T-helper 17 cell (primary cell): ENCODE measurements around the gene NDEL1. TPM values are rescaled to one million over a fixed set of nuclear protein-coding genes. Genes with fewer than 3 reads are reported as not detected.
"Not testable (repeated sequence)": the region's sequence is repeated elsewhere in the genome, so short reads cannot be mapped to it uniquely, and the experiment has no call there.

ENCODE experiments used
- ATAC-seq: fragments of 150-1000 bp; cut with Tn5 transposase; 2 replicates; pipeline ENCODE4 v1.10.0; 2021; ENCODE audit warnings: mild to moderate bottlenecking, moderate library complexity
- DNase-seq, 3 donors: peaks; one replicate each; pipeline versions ENCODE4 v3.0.0 to v3.0.0-alpha.2; 2020 to 2021
- H3K9me3 ChIP-seq: one replicate; pipeline ENCODE4 v1.7.0; 2013; ENCODE audit warnings: low read length, mild to moderate bottlenecking; ENCODE audit not compliant: control insufficient read depth, poor library complexity, severe bottlenecking
- H3K27ac Mint-ChIP-seq: one replicate; pipeline ENCODE4 v1.8.0; 2022; ENCODE audit warnings: mild to moderate bottlenecking, moderate library complexity, mixed read lengths
- H3K27me3 Mint-ChIP-seq: one replicate; pipeline ENCODE4 v1.8.0; 2022; ENCODE audit warnings: mixed read lengths
- H3K36me3 Mint-ChIP-seq: one replicate; pipeline ENCODE4 v1.8.0; 2022; ENCODE audit warnings: low read depth, mixed read lengths
- H3K4me1 Mint-ChIP-seq: one replicate; pipeline ENCODE4 v1.8.0; 2022; ENCODE audit warnings: mild to moderate bottlenecking, mixed read lengths
- H3K4me3 Mint-ChIP-seq: one replicate; pipeline ENCODE4 v1.8.0; 2022; ENCODE audit warnings: mild to moderate bottlenecking, moderate library complexity, mixed read lengths
- total RNA-seq, 4 donors: library from RNA in 2 of 4; stranded (reverse) in 2 of 4; gene quantifications; one replicate each; pipeline ENCODE4 v1.2.3 and lab custom pipeline; 2022 to 2026

NDEL1 gene, protein sequence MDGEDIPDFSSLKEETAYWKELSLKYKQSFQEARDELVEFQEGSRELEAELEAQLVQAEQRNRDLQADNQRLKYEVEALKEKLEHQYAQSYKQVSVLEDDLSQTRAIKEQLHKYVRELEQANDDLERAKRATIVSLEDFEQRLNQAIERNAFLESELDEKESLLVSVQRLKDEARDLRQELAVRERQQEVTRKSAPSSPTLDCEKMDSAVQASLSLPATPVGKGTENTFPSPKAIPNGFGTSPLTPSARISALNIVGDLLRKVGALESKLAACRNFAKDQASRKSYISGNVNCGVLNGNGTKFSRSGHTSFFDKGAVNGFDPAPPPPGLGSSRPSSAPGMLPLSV
- total RNA-seq = 100 to 1,000 TPM; 259 to 267 TPM
- 119 to 188 reads per million in 2 donors for total RNA-seq (lab: John Stamatoyannopoulos, UW)

DNA sequence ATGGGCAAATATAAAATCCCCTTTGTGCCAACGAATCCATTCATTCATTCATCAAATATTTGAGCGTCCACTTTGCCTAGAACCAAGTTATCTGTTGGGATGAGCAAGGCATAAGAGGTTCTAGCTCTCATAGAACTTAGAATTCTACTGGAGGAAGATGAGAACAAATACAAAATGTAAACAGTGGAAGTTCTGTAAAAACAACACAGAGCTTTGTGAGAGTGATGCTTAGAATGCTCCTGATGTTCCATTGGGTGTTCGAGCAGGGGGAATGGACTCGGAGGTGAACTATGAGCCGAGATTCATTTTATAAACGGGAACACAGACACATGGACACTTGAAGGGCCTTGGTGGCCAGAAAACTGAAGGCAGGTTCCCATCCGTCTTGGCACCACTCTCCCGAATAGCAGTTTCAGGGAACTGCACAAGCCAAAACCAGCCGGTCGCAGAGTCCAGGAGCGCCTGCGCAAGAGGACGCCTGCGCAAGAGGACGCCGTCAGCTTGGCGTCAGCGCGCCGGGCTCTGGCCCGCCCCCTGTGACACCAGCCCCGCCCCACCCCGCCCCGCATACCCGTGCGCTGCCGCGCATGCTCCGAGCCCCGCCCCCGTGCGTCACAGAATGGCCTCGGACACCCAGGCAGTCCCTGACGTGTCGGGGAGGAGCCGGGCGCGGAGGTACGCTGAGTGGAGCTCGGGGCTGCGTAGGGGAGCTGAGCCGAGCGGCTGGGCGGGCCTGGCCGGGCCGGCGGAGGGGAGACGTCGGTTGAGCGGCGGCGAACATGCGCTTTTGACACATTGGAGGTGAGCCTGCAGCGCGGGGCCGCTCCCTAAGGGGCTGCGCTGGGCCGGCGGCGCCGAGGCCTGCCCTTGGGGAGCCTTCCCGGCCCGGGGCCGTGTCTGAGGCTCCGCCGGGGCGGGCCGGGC is at the start of gene NDEL1:
Gene NDEL1 (plus strand): TSS at position 640 of the 924 bp plus-strand sequence. CDS start 8,388 bp downstream, outside the sequence.
- ATAC-seq (peak; percentile 95), DNase-seq (peak; percentile 98 to 99 (median 99))
- Mint-ChIP-seq H3K36me3 (peaks cover 2% of the 10 kb centered on the region), H3K4me1 (peaks cover 21% of the 10 kb centered on the region), H3K4me3 (peak within 1 kb of the TSS; percentile 98), H3K27me3 (no peaks in the 10 kb centered on the region), H3K27ac (peak within 1 kb of the TSS; percentile 98)
- no peaks in the 10 kb centered on the region for H3K9me3 ChIP-seq

DNA sequence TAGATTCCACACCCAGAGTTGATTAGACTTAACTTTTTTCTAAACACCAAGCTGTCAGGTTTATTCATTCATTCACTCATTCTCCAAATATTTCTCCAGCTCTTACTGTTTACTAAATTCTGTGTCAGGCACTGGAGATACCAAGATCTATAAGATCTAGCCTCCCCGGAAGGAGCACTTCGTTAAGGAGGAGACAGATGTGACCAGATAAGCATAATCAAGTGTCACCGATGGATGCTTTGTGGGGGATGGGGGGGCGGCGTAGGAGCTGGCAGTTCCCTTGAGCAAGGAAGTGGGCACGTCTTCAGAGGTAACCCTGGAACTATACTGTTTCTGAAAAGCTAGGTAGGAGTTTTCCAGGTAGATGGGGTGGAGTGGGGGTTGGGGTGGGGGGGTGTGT is 48.8 kb upstream of the NDEL1 start:
- DNase-seq (no peak), ATAC-seq (no peak)
- Mint-ChIP-seq H3K4me3 (peak overlapping the region; percentile 21), H3K36me3 (peaks cover 4% of the 10 kb centered on the region), H3K4me1 (peaks cover 21% of the 10 kb centered on the region), H3K27me3 (no peaks in the 10 kb centered on the region), H3K27ac (no peak overlapping the region)
- H3K9me3 ChIP-seq = no peaks in the 10 kb centered on the region

DNA sequence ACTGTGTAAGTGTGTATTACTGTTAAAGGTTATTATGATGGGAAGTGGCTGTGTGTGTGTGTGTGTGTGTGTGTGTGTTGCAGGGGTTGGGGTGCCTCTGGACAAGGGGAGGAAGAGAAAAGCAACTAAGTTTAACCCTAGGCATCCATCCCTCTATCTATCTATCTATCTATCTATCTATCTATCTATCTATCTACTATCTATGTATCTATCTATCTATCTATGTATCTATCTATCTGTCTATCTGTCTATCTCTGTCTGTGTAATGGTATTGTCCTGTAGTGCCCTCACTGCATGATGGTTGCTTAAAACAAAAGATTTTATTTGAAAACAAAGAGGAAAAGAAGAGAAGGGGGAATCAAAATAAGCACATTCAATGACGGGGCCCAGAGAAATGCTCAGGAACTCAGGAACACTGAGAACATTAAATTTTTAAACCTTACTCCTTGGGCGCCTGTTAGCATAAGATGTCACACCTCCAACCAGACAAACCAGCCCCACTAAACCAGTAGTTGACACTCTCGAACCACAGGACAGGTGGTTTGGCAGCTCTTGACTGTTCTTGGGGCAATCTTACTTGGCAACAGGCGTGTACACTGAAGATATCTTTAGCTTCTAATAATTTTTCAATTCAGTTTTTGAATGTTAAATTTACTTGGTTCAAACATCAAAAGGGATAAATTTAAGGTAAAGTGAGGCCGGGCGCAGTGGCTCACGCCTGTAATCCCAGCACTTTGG is 47.6 kb upstream of the NDEL1 start:
- peaks cover under 1% of the 10 kb centered on the region for H3K36me3 Mint-ChIP-seq
- H3K4me1 Mint-ChIP-seq = peaks cover 18% of the 10 kb centered on the region
- no peak for DNase-seq
- H3K9me3 ChIP-seq = no peaks in the 10 kb centered on the region
- ATAC-seq = no peak
- peak overlapping the region; percentile 34 for H3K27ac Mint-ChIP-seq
- no peaks in the 10 kb centered on the region for H3K27me3 Mint-ChIP-seq
- no peak overlapping the region for H3K4me3 Mint-ChIP-seq

DNA sequence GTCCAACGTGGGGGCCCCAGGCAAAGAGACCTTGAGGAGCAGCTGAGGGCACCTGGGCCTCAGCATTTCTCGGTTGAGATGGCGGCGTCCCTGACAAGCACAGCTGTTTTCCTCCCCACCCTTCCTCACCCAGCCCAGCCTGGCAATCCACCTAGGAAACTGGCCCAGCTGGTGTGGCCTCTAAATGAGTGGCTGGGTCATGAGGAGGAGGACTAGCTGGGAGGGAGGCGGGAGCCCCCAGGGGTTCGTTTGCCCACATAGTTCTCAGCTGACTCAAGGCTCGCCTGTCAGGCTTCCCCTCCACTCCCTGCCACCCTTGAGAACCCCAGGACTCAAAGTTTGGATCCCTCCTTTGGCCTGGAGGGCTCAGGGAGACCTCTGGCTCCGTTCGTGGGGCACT is 44.0 kb upstream of the NDEL1 start:
- H3K36me3 Mint-ChIP-seq = no peaks in the 10 kb centered on the region
- H3K27ac Mint-ChIP-seq = no peak overlapping the region
- no peaks in the 10 kb centered on the region for H3K27me3 Mint-ChIP-seq
- H3K9me3 ChIP-seq = no peaks in the 10 kb centered on the region
- no peak overlapping the region for H3K4me3 Mint-ChIP-seq
- ATAC-seq = no peak
- H3K4me1 Mint-ChIP-seq = peaks cover 14% of the 10 kb centered on the region
- DNase-seq = no peak

DNA sequence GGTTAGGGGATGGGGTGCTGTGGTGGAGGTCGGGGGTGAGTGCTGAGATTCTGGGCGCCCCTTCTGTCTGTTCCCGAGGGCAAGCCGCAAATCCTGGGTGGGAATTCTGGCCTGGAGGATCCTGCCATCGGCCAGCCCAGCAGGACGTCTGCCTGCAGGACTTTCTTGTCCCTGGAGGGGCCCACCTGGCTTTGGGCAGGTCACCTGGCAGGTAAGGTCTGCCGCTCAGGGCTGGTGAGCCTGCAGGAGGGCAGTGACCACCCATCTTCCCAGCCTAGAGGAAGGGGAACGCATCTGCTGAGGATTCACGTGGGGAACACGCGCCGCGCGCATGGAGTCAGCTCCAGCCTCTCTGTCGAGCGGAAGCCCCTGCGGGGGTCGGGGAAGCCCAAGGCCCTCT is 43.4 kb upstream of the NDEL1 start:
- H3K36me3 Mint-ChIP-seq = no peaks in the 10 kb centered on the region
- peaks cover 14% of the 10 kb centered on the region for H3K4me1 Mint-ChIP-seq
- no peaks in the 10 kb centered on the region for H3K9me3 ChIP-seq
- no peak overlapping the region for H3K4me3 Mint-ChIP-seq
- ATAC-seq = no peak
- H3K27me3 Mint-ChIP-seq = peaks cover under 1% of the 10 kb centered on the region
- no peak overlapping the region for H3K27ac Mint-ChIP-seq
- DNase-seq = no peak

DNA sequence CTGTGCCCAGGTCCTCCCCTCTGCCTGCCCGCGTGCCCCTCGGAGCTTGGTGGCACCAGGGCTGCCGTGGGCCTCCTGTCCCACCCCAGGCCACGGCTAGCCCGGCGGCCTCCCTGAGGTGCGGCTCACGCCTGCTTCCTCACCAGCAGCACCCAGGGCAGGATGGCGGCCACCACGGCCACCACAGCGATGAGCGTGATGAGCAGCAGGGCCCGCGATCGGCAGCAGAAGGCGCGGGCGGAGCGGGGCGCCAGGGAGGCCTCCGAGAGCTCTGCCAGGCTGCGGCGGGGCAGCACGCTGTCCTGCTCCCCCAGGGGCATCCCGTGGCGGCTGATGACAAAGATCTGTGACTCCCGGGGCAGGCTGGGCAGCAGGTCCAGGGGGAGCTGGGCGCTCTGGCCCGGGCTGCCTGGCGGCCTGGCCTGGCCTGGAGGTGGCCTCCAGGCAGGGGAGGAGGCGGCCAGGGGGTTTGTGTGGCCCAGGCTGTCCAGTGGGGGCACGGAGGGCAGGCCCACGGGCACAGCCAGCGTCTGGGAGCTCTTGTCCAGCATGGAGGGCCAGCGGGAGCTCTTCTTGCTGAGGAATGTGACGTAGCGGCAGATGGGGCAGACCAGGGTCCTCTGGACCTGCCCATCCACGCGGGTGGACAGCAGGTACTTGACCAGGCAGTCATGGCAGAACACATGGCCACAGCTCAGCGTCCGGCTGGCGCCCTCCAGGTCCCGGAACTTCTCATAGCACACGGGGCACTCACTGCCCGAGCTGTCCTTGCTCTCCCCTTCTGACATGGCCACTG is 42.8 kb upstream of the NDEL1 start:
- Mint-ChIP-seq H3K36me3 (peaks cover 3% of the 10 kb centered on the region), H3K4me3 (no peak overlapping the region), H3K27me3 (peaks cover 7% of the 10 kb centered on the region), H3K4me1 (peaks cover 11% of the 10 kb centered on the region), H3K27ac (peak overlapping the region; percentile 92)
- no peak for DNase-seq
- ATAC-seq = no peak
- H3K9me3 ChIP-seq = no peaks in the 10 kb centered on the region

DNA sequence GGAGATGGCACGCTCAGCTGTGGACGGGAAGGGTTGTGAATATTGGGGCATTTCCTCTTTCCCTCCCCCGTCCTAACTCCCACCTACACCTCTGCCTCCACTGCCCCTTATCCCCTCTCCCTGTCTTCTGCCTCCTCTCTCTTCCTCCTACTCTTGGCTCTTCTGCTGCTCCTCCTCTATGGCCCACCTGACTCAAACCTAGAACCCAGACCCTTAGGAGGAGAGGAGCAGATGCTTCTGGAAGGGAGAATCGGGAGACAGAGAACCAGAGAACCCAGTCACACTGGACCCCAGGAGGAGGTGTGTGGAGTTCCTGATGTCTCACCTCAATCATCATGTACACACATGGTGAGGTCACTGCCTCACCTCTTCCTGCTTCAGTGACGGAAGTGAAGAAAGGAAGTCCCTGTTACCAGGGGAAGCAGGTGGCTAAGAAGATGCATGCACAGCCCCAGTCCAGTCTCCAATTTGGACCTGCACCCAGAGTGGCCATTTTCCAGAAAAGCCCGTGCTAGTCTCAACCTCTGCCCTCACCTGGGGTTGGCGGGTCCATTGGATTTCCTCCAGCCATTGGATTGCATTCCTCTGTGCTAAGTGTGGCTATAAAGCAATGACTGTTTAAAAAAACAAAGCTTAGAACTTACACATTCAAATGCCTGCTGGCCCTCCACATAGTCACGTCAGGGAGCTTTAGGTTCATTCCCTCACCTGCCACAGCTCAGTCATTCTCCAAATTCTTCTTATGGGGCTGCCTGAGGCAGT is 42.0 kb upstream of the NDEL1 start:
- Mint-ChIP-seq H3K27me3 (peaks cover 9% of the 10 kb centered on the region), H3K36me3 (peaks cover 3% of the 10 kb centered on the region), H3K4me1 (peaks cover 11% of the 10 kb centered on the region), H3K27ac (peak overlapping the region; percentile 92), H3K4me3 (peak overlapping the region; percentile 72)
- H3K9me3 ChIP-seq = no peaks in the 10 kb centered on the region
- ATAC-seq (peak; percentile 97), DNase-seq (no peak)

DNA sequence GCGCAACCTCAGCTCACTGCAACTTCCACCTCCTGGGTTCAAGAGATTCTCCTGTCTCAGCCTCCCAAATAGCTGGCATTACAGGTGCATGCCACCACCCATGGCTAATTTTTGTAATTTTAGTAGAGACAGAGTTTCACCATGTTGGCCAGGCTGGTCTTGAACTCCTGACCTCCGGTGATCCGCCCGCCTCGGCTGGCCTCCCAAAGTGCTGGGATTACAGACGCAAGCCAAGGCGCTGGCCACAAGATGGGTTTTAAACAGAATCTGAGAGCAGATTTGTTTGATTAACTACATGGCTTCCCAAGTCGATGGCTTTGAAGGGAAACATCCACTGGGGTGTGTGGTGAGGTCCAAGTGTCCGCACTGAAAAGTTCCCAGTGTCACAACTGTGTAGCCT is 41.2 kb upstream of the NDEL1 start:
- H3K4me1 Mint-ChIP-seq = peaks cover 11% of the 10 kb centered on the region
- not testable (repeated sequence) for H3K4me3 Mint-ChIP-seq

DNA sequence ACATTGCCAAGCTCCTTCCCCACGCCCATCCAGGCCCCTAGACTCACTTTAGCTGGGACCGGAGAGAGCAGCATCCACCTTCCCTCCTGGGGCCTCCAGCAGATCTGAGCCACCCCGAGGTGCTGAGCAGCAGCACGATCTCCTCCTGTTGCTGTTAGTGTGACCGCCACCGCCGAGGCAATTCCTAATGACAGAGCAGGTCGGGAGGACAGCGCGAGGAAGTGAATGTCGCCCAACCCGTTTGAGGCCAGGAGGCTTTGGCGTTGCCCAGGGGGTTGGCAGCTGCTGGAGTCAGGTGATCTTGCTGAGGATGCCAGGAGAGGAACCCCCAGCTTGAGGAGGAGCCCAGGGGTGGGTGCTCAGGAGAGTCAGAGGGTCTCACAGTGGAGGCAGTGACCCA is 38.0 kb upstream of the NDEL1 start, which contains the start of gene RNF222:
Gene RNF222 (minus strand): TSS at position 192 of the 400 bp plus-strand sequence. CDS start 4,366 bp downstream, outside the sequence.
- DNase-seq (no peak), ATAC-seq (no peak)
- H3K36me3 Mint-ChIP-seq = peaks cover 6% of the 10 kb centered on the region
- no peaks in the 10 kb centered on the region for H3K9me3 ChIP-seq
- no peak within 1 kb of the TSS for H3K27ac Mint-ChIP-seq
- H3K27me3 Mint-ChIP-seq = peaks cover 34% of the 10 kb centered on the region
- peaks cover 11% of the 10 kb centered on the region for H3K4me1 Mint-ChIP-seq
- H3K4me3 Mint-ChIP-seq = no peak within 1 kb of the TSS

More for the DNA sequence above, 41.2 kb upstream of the NDEL1 start:
- not testable (repeated sequence) for ATAC-seq, H3K9me3 ChIP-seq, DNase-seq, H3K27me3 Mint-ChIP-seq, H3K36me3 Mint-ChIP-seq
- H3K27ac Mint-ChIP-seq = peak overlapping the region; percentile 92

DNA sequence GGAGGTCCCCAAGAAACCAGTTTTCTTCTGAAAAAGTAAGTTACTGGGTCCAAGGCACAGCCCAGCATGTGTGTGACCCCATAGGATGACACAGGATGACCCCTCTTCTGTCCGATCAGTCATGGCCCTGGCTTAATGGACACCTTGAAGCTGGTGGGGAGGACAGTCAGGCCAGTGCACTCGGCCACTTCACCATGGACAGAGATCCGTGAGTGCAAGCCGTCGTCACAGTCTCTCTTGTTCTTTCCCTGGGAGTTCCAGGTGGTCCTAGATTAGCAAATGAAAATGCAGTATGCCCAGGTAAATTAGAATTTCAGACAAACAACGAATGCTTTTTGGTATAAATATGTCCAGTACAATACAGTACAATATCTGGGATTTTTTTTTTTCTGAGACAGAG is 36.7 kb upstream of the NDEL1 start:
- Mint-ChIP-seq H3K4me1 (peaks cover 6% of the 10 kb centered on the region), H3K36me3 (peaks cover 6% of the 10 kb centered on the region), H3K4me3 (no peak overlapping the region), H3K27ac (no peak overlapping the region), H3K27me3 (peaks cover 42% of the 10 kb centered on the region)
- ATAC-seq (no peak), DNase-seq (no peak)
- H3K9me3 ChIP-seq = no peaks in the 10 kb centered on the region

DNA sequence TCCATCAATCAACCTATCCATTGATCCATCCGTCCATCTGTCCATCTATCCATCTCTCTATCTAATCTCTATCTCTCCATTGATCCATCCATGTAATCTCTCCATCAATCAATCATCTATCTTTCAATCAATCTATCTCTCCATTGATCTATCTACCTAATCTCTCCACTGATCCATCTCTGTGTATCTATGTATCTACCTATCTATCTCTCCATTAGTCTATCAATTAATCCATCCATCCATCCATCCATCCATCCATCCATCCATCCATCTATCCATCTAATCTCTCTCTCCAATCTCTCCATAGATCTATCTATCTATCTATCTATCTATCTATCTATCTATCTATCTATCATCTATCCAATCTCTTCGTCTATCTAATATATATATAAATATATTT is 34.6 kb upstream of the NDEL1 start:
- no peak for ATAC-seq
- H3K9me3 ChIP-seq = no peaks in the 10 kb centered on the region
- H3K27ac Mint-ChIP-seq = no peak overlapping the region
- H3K27me3 Mint-ChIP-seq = peaks cover 53% of the 10 kb centered on the region
- H3K36me3 Mint-ChIP-seq = peaks cover 6% of the 10 kb centered on the region
- DNase-seq = no peak
- no peak overlapping the region for H3K4me3 Mint-ChIP-seq
- H3K4me1 Mint-ChIP-seq = peaks cover 4% of the 10 kb centered on the region
